Natural killer cell (primary cell): ENCODE data around the gene ANK3. TPM values are rescaled to one million over a fixed set of nuclear protein-coding genes. Genes with fewer than 3 reads are reported as not detected.

Experiments used
- ATAC-seq, 3 donors: fragments of 150-1000 bp in 2 of 3; fragments of 200-7000 bp in 1 of 3; cut with Tn5 transposase; 1 replicate in 1 of 3; 2 replicates in 2 of 3; pipeline ENCODE4 v1.10.0; 2021; ENCODE audit warnings: mild to moderate bottlenecking in 2 of 3, moderate library complexity in 2 of 3
- DNase-seq, 2 donors: peaks; one replicate each; pipeline versions ENCODE4 v3.0.0 to v3.0.0-alpha.2; 2013 to 2021; ENCODE audit warnings: mixed read lengths in 1 of 2
- H3K27ac ChIP-seq: one replicate; pipeline ENCODE4 v1.5.1; 2013; ENCODE audit warnings: mild to moderate bottlenecking, low read length
- H3K27me3 ChIP-seq: one replicate; pipeline ENCODE4 v1.6.1; 2013; ENCODE audit warnings: low read length; ENCODE audit not compliant: control insufficient read depth, insufficient read depth
- H3K36me3 ChIP-seq: one replicate; pipeline ENCODE4 v1.6.1; 2013; ENCODE audit warnings: low read length; ENCODE audit not compliant: control insufficient read depth, insufficient read depth
- H3K4me1 ChIP-seq: one replicate; pipeline ENCODE4 v1.6.1; 2013; ENCODE audit warnings: low read length; ENCODE audit not compliant: control insufficient read depth, insufficient read depth
- H3K4me3 ChIP-seq: one replicate; pipeline ENCODE4 v1.5.1; 2013; ENCODE audit warnings: low read length
- H3K9me3 ChIP-seq: one replicate; pipeline ENCODE4 v1.6.1; 2013; ENCODE audit warnings: low read length; ENCODE audit not compliant: control insufficient read depth, insufficient read depth
- H3K27ac Mint-ChIP-seq, 2 donors: one replicate each; pipeline ENCODE4 v1.8.0; 2022; ENCODE audit warnings: mild to moderate bottlenecking in 2 of 2, mixed read lengths in 2 of 2, moderate library complexity in 1 of 2
- H3K27me3 Mint-ChIP-seq, 2 donors: one replicate each; pipeline ENCODE4 v1.8.0; 2022; ENCODE audit warnings: low read depth in 2 of 2, mixed read lengths in 2 of 2
- H3K36me3 Mint-ChIP-seq: one replicate; pipeline ENCODE4 v1.8.0; 2022; ENCODE audit warnings: mixed read lengths
- H3K4me1 Mint-ChIP-seq, 2 donors: one replicate each; pipeline ENCODE4 v1.8.0; 2022; ENCODE audit warnings: mixed read lengths in 2 of 2
- H3K4me3 Mint-ChIP-seq: one replicate; pipeline ENCODE4 v1.8.0; 2022; ENCODE audit warnings: mild to moderate bottlenecking, moderate library complexity, mixed read lengths
- H3K9me3 Mint-ChIP-seq, 2 donors: one replicate each; pipeline ENCODE4 v1.8.0; 2022; ENCODE audit warnings: mixed read lengths in 2 of 2
- WGBS: methylation state at CpG from one replicate; pipeline ENCODE4 v1.1.7; 2013; ENCODE audit warnings: missing lambda C conversion rate; ENCODE audit not compliant: insufficient coverage; 5-methylcytosine and 5-hydroxymethylcytosine counted together
- intact Hi-C: fragments of 100-400 bp; cut with micrococcal nuclease; formaldehyde crosslinking; loops from one replicate; pipeline ENCODE4 v1.14.2; 2022
- total RNA-seq, 4 donors: library from RNA; stranded (reverse); fragments of 120-200 nt in 1 of 4; gene quantifications; one replicate each; pipeline versions ENCODE4 v1.2.3 to v1.2.4, GENCODE V29; 2013 to 2022
- TF ChIP-seq, protein P1 (sequence below): fragments of 200-600 bp; IDR thresholded peaks from one replicate; pipeline ENCODE4 v1.8.0; 2022; ENCODE audit warnings: antibody characterized with exemption

Gene ANK3
- total RNA-seq, 3 donors from 2014 or later (not counting 1 experiment from before 2014, with no cell fraction given) = 4.4 to 12.9 (median 11.4) TPM

DNA sequence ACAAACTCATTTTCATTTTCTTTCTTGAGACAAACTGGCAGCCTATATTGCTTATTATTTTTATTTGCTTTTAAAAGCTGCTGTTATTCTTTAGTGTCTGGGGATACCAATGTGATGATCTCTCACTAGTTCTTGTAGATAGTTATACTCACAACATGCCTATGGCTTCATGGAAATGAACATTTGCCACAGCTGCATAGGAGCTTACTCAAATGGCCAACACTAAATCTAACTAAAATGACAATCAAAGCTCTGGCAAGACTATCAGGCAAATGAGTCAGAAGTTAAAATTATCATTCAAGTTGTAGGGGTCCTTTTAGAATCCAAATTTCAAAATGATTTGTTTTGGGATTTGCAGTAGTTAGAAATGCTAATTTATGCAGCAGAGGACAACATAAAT, 225.9 kb downstream of the ANK3 start:
- Histone ChIP-seq H3K4me3 (no peak overlapping the region), H3K36me3 (no peaks in the 10 kb centered on the region), H3K4me1 (no peaks in the 10 kb centered on the region), H3K27ac (no peak overlapping the region), H3K27me3 (no peaks in the 10 kb centered on the region), H3K9me3 (no peaks in the 10 kb centered on the region)
- DNase-seq = no peak
- Mint-ChIP-seq H3K36me3 (no peaks in the 10 kb centered on the region), H3K4me1 (no peaks in the 10 kb centered on the region), H3K27me3 (no peaks in the 10 kb centered on the region), H3K27ac (no peak overlapping the region), H3K9me3 (peaks cover 0 to 3% of the 10 kb centered on the region in 2 donors), H3K4me3 (no peak overlapping the region)
- ATAC-seq = no peak
- intact Hi-C loops = no loop called here
- TF ChIP-seq, protein P1, sequence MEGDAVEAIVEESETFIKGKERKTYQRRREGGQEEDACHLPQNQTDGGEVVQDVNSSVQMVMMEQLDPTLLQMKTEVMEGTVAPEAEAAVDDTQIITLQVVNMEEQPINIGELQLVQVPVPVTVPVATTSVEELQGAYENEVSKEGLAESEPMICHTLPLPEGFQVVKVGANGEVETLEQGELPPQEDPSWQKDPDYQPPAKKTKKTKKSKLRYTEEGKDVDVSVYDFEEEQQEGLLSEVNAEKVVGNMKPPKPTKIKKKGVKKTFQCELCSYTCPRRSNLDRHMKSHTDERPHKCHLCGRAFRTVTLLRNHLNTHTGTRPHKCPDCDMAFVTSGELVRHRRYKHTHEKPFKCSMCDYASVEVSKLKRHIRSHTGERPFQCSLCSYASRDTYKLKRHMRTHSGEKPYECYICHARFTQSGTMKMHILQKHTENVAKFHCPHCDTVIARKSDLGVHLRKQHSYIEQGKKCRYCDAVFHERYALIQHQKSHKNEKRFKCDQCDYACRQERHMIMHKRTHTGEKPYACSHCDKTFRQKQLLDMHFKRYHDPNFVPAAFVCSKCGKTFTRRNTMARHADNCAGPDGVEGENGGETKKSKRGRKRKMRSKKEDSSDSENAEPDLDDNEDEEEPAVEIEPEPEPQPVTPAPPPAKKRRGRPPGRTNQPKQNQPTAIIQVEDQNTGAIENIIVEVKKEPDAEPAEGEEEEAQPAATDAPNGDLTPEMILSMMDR = no peak

DNA sequence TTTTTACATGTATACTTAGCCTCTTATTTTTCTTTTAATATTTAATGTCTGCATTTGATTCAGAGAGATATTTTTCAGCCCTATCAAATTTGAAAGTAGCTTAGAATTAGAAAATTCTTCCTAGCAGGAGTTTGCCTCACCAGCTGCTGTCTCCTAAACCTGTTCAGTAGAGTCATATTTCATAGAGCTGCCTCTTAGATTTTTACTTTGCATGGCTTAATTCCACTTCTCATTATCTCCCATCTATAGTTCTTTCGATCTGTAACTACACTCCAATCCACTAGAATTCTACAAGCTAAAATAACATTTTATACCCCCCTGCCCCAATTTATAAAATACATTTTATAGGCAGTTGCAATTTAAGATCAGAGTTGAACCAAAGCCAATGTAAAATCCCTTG, 227.0 kb downstream of the ANK3 start:
- no peaks in the 10 kb centered on the region for H3K27me3 ChIP-seq
- H3K36me3 ChIP-seq = no peaks in the 10 kb centered on the region
- TF ChIP-seq, protein P1 = no peak
- no peaks in the 10 kb centered on the region for H3K27me3 Mint-ChIP-seq
- no peak overlapping the region for H3K4me3 Mint-ChIP-seq
- DNase-seq (no peak), ATAC-seq (no peak)
- no peaks in the 10 kb centered on the region for H3K36me3 Mint-ChIP-seq
- H3K4me1 Mint-ChIP-seq = no peaks in the 10 kb centered on the region
- no peaks in the 10 kb centered on the region for H3K4me1 ChIP-seq
- H3K27ac ChIP-seq = no peak overlapping the region
- peaks cover 0 to 3% of the 10 kb centered on the region in 2 donors for H3K9me3 Mint-ChIP-seq
- no peaks in the 10 kb centered on the region for H3K9me3 ChIP-seq
- no peak overlapping the region for H3K27ac Mint-ChIP-seq
- 100% methylated on average over 1 of the region's 1 CpG for WGBS
- no peak overlapping the region for H3K4me3 ChIP-seq
- intact Hi-C loops = no loop called here

GRCh38 chr10:60155943-60156683, 233.6 kb downstream of the ANK3 start:
- H3K4me3 Mint-ChIP-seq = no peak overlapping the region
- 90% methylated on average over 4 of the region's 6 CpGs for WGBS
- no peaks in the 10 kb centered on the region for H3K27me3 Mint-ChIP-seq
- no peak overlapping the region for H3K27ac Mint-ChIP-seq
- no peaks in the 10 kb centered on the region for H3K4me1 Mint-ChIP-seq
- H3K4me3 ChIP-seq = no peak overlapping the region
- H3K9me3 Mint-ChIP-seq = no peaks in the 10 kb centered on the region
- no peaks in the 10 kb centered on the region for H3K36me3 ChIP-seq
- TF ChIP-seq, protein P1 = no peak
- intact Hi-C loops = no loop called here
- no peak for DNase-seq
- H3K4me1 ChIP-seq = no peaks in the 10 kb centered on the region
- H3K27ac ChIP-seq = no peak overlapping the region
- H3K36me3 Mint-ChIP-seq = no peaks in the 10 kb centered on the region
- no peaks in the 10 kb centered on the region for H3K27me3 ChIP-seq
- ATAC-seq = no peak
- H3K9me3 ChIP-seq = no peaks in the 10 kb centered on the region
